LNCaP clone FGC (cell line): ENCODE measurements around the gene ADAMTSL3.

Experiments
- DNase-seq: peaks from one replicate; pipeline ENCODE4 v3.0.0-alpha.2; 2011; ENCODE audit warnings: low read depth
- H3K4me3 ChIP-seq: 2 replicates; pipeline ENCODE4 v1.5.1; 2011; ENCODE audit warnings: mild to moderate bottlenecking, low read depth, low read length, control low read depth
- TF ChIP-seq, protein P1 (sequence below): IDR thresholded peaks from 2 replicates; pipeline ENCODE4 v1.5.1; 2012; ENCODE audit warnings: mild to moderate bottlenecking; ENCODE audit not compliant: control insufficient read depth, insufficient read depth; ENCODE audit errors: extremely low read depth

The ADAMTSL3 gene

DNA sequence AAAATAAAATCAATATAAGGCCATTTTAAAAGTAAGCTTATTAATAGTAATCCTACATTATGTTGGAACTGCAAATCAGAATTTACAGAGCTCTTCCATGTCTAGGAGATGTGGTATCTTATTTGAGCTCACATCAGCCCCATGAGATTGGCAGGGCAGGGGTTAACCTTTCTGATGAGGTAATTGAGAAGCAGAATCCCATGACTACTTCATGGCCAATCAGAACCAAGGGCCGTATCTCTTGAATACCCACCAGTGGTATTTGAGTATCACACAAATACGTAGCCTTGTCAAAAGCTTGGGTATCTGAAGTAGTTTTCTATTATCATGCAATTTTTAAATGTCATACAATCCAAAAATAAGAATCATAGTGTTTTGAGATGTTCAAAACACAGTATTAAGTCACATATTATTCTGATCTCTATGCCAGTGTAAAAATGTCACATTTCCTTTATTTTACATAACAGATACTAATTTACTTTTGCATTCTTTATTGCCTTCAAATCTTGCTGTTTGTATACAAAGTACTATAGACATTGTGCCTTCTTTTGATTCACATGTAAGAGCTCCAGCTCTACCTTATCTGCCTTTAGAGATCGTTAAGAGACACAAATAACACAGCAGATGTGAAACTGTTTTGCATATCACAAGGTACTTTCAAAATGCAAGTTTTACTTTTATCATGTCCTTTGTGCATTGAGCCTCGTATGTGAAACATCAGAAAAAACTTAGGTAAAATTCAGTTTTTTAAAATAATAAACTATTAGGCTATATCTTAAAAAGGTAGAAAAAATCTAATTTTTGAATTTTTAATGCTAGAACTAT is 329.9 kb downstream of the ADAMTSL3 start:
- H3K4me3 ChIP-seq: no peak overlapping the region
- TF ChIP-seq, protein P1, sequence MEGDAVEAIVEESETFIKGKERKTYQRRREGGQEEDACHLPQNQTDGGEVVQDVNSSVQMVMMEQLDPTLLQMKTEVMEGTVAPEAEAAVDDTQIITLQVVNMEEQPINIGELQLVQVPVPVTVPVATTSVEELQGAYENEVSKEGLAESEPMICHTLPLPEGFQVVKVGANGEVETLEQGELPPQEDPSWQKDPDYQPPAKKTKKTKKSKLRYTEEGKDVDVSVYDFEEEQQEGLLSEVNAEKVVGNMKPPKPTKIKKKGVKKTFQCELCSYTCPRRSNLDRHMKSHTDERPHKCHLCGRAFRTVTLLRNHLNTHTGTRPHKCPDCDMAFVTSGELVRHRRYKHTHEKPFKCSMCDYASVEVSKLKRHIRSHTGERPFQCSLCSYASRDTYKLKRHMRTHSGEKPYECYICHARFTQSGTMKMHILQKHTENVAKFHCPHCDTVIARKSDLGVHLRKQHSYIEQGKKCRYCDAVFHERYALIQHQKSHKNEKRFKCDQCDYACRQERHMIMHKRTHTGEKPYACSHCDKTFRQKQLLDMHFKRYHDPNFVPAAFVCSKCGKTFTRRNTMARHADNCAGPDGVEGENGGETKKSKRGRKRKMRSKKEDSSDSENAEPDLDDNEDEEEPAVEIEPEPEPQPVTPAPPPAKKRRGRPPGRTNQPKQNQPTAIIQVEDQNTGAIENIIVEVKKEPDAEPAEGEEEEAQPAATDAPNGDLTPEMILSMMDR: no peak
- no peak for DNase-seq

DNA sequence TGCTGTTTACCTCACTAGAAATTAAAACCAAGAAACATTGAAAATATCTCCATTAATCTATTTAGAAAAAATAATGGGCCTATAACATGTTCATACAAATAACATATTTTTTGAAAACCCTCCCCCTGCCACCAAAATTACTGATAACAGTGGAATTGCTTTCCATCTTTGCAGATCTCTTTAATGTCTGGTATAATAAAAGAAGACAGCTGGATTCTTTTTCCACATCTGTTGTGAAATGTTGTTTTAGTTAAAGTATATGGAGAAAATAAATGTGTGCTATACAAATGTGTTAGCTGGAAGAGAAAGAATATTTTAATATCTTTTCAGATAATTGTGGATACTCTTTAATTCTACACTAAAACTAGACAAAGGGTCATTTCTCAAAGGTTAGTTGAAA is 330.7 kb downstream of the ADAMTSL3 start:
- TF ChIP-seq, protein P1: no peak
- H3K4me3 ChIP-seq: no peak overlapping the region
- no peak for DNase-seq

DNA sequence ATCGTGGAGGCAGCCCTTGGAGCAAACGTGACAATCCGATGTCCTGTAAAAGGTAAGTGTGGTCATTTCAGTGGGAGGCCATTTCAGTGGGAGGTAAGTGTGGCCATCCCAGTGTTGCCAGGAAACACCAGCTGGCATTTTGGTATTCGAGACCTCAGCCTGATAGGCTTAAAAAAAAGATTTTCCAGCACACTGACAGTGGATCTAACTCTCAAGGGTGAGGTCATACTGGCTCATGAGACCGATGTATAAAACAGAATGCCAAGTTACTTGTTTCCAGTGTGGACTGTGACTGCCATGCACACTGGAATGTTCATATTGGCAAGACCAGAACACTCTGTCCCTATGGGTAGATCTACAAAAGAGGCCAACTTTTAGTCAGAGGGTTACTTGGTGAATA is 337.2 kb downstream of the ADAMTSL3 start:
- H3K4me3 ChIP-seq: no peak overlapping the region
- DNase-seq: no peak
- TF ChIP-seq, protein P1: no peak

DNA sequence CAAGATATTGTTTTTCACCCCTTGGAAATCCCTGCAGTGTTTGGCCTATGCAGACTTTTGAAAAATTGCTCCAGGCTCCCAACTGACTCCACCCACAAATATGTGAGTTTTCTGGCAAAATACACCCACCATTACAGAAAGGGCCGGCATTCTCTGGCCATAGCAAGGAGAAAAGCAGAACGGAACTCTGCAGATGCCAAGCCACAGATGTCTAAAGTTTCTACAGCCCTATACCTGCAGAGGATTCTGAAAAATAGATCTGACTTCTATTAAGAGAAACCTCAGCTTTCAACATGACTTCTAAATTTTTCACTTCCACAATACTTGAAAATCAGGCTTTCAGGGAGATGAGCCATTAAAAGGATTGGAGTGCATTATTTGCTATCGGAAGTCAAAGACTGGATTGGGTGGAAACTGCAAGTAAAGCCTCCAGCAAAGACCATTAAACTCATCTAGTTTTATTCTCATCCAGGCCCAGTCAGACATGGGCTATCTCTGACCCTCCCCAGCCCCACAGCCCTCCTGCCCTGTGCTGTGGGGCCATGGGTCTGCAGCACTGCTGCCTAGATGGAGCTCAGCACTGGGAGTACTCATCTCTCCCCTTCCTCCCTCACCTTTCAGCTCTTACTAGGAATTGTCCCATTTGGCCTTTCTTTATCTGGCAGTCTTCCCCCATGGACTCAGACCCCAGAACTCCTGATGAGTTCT is 338.6 kb downstream of the ADAMTSL3 start:
- no peak for DNase-seq
- TF ChIP-seq, protein P1: no peak
- no peak overlapping the region for H3K4me3 ChIP-seq

GRCh38 chr15:83993591-83993990 is 339.7 kb downstream of the ADAMTSL3 start:
- TF ChIP-seq, protein P1: 0 out of 2 replicates have a peak, but pooled peaks have one; percentile 17
- H3K4me3 ChIP-seq: no peak overlapping the region
- no peak for DNase-seq

DNA sequence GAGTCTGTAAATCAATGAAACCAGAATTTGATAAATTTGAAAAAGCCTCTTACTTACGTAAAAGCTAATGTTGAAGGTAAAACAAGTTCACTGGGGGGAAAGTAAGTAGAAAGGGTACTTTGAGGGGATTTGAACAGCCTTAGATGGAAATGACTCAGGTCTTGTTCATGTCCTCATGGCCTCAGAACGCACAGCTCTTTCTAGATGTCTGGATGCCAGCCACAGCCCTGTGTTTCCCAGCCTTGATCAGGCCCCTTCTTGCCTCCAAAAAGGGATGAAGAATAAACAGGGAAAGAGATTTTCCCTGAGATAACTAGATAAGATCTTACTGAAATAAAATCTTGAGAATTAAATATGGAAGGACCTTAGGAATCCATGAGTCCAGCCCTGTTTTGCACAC is 344.6 kb downstream of the ADAMTSL3 start:
- TF ChIP-seq, protein P1: no peak
- DNase-seq: no peak
- H3K4me3 ChIP-seq: no peak overlapping the region
